Fibroblast of skin of scalp (primary cell): Measurements from ENCODE around the gene MRPL24.
"Not testable (repeated sequence)": the region's sequence is repeated elsewhere in the genome, so short reads cannot be mapped to it uniquely, and the experiment has no call there.

Experiments used
- DNase-seq: peaks from one replicate; pipeline ENCODE4 v3.0.0-alpha.2; 2013

The MRPL24 gene

GRCh38 chr1:156760092-156760795 is 19.4 kb upstream of the MRPL24 start:
- no peak for DNase-seq

- DNase-seq = not testable (repeated sequence)
Measured at GRCh38 chr1:156757572-156758253, 16.8 kb upstream of the MRPL24 start.

- no peak for DNase-seq
Measured at GRCh38 chr1:156756355-156756754, 15.5 kb upstream of the MRPL24 start.

- DNase-seq = no peak
Measured at GRCh38 chr1:156755527-156755950, 14.7 kb upstream of the MRPL24 start.

- DNase-seq = no peak
Measured at GRCh38 chr1:156754219-156754618, 13.3 kb upstream of the MRPL24 start.

GRCh38 chr1:156752843-156753482 is 12.1 kb upstream of the MRPL24 start:
- no peak for DNase-seq

GRCh38 chr1:156751757-156752481 is 11.0 kb upstream of the MRPL24 start:
- DNase-seq = peak; percentile 98

- no peak for DNase-seq
Measured at GRCh38 chr1:156751451-156751756, 10.5 kb upstream of the MRPL24 start, which contains the start of gene HDGF. TSS of gene HDGF (minus strand) at chr1:156751675. CDS start at chr1:156751429, 246 bp downstream.

- DNase-seq = peak; percentile 36
Measured at GRCh38 chr1:156750711-156751450, 10.0 kb upstream of the MRPL24 start.

GRCh38 chr1:156750191-156750672 is 9.3 kb upstream of the MRPL24 start:
- peak; percentile 29 for DNase-seq

GRCh38 chr1:156749419-156750118 is 8.7 kb upstream of the MRPL24 start:
- no peak for DNase-seq

GRCh38 chr1:156748670-156749418 is 8.0 kb upstream of the MRPL24 start:
- peak; percentile 39 for DNase-seq

GRCh38 chr1:156747742-156748669 is 7.1 kb upstream of the MRPL24 start:
- no peak for DNase-seq

- peak; percentile 99 for DNase-seq
Measured at GRCh38 chr1:156746728-156747631, 6.1 kb upstream of the MRPL24 start.

- DNase-seq = no peak
Measured at GRCh38 chr1:156746406-156746727, 5.5 kb upstream of the MRPL24 start.

GRCh38 chr1:156745881-156746280 is 5.0 kb upstream of the MRPL24 start:
- no peak for DNase-seq

- DNase-seq = no peak
Measured at GRCh38 chr1:156744786-156745419, 4.0 kb upstream of the MRPL24 start.

- DNase-seq = no peak
Measured at GRCh38 chr1:156744344-156744743, 3.5 kb upstream of the MRPL24 start.
